Adrenal gland (tissue), 5 donors: ENCODE results near the gene KLF13.

Source experiments
- POLR2A ChIP-seq, 2 donors: fragments of 450-650 bp; IDR thresholded peaks; one replicate each; pipeline ENCODE4 v1.6.1; 2017; ENCODE audit warnings: antibody characterized with exemption in 2 of 2, mild to moderate bottlenecking in 2 of 2, moderate library complexity in 1 of 2
- TF ChIP-seq, protein P1 (sequence below), 6 experiments: fragments of 450-650 bp in 4 of 6; fragments of 200-600 bp in 2 of 6; sonication (generic) in 1 of 6; IDR thresholded peaks; 1 replicate in 5 of 6; 2 replicates in 1 of 6; pipeline versions ENCODE4 v1.5.1 to v1.8.0; 2016 to 2021; ENCODE audit warnings: antibody characterized with exemption in 6 of 6, mild to moderate bottlenecking in 2 of 6, moderate library complexity in 1 of 6
- donor health status: DM: no; HTN: no; CAD: no.

DNA sequence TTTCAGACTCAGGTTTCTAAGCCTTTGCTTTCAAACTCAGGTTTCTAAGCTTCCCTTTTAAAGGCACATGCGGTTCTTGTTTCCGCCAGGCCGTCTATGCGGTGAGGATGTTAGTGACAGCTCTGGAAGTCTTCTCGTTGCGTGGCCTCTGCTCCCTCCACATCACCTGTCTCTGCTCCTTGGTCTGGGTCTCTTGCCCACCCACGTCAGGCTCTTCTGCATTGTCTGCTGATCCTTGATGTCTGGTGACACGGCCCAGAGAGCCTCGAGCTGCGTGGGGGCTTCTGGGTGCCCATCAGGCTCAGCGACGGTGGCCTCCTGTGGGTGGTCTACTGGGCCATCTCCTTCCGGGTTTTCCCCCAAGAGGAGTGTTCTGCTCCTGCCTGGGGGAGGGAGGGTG, 30.5 kb downstream of the KLF13 start:
- TF ChIP-seq, protein P1, sequence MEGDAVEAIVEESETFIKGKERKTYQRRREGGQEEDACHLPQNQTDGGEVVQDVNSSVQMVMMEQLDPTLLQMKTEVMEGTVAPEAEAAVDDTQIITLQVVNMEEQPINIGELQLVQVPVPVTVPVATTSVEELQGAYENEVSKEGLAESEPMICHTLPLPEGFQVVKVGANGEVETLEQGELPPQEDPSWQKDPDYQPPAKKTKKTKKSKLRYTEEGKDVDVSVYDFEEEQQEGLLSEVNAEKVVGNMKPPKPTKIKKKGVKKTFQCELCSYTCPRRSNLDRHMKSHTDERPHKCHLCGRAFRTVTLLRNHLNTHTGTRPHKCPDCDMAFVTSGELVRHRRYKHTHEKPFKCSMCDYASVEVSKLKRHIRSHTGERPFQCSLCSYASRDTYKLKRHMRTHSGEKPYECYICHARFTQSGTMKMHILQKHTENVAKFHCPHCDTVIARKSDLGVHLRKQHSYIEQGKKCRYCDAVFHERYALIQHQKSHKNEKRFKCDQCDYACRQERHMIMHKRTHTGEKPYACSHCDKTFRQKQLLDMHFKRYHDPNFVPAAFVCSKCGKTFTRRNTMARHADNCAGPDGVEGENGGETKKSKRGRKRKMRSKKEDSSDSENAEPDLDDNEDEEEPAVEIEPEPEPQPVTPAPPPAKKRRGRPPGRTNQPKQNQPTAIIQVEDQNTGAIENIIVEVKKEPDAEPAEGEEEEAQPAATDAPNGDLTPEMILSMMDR (IDR thresholded peaks at IDR 0.05), result no peak
- TF ChIP-seq POLR2A (IDR thresholded peaks at IDR 0.05), result no peak
